DMS53 (cell line): Measurements from ENCODE around the gene MASP2.
"Not testable (repeated sequence)": the region's sequence is repeated elsewhere in the genome, so short reads cannot be mapped to it uniquely, and the experiment has no call there.

ENCODE experiments used
- DNase-seq: peaks from one replicate; lab custom pipeline; 2025; lab: John Stamatoyannopoulos, UW

Gene MASP2

DNA sequence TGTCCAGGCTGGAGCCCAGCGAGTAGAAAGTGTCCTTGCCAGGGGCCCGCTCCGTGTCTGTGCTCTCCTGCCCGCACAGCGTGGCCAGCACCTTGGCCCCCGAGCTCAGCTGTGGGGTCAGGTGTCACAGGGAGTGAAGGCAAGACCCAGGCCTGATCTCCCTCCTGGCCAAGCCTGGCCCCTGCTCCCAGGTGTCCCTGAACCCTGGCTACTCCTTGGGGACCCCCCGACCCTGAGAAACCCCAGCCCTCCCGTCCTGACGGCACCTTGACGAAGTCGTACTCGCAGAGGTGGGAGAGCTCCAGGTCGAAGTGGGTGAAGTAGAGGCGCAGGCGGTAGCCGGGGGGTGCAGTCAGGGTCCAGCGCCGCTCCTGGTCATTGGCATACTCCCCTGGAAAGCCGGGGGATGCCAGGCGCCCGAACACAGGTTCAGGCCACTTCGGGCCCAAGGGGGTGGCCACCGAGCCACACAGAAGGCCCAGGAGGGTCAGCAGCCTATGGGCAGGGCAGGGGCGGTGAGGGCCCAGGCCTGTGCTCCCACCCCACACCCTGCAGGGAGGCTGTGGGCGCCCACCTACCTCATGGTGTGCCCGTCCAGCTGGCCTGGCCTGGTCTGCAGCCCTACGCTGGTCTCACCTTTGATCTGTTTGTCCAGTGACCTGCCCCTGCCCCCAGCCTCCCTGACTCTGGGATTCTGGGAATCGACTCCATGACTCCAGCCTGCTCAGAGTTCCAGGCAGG, at the start of gene MASP2:
Gene MASP2, minus strand, starts transcription at position 615 of the 741 bp plus-strand sequence. Its CDS starts 32 bp downstream, at position 583.
- no peak for DNase-seq

DNA sequence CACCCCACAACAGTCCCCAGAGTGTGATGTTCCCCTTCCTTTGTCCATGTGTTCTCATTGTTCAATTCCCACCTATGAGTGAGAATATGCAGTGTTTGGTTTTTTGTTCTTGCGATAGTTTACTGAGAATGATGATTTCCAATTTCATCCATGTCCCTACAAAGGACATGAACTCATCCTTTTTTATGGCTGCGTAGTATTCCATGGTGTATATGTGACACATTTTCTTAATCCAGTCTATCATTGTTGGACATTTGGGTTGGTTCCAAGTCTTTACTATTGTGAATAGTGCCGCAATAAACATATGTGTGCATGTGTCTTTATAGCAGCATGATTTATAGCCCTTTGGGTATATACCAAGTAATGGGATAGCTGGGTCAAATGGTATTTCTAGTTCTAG, 36.7 kb upstream of the MASP2 start:
- DNase-seq: not testable (repeated sequence)

DNA sequence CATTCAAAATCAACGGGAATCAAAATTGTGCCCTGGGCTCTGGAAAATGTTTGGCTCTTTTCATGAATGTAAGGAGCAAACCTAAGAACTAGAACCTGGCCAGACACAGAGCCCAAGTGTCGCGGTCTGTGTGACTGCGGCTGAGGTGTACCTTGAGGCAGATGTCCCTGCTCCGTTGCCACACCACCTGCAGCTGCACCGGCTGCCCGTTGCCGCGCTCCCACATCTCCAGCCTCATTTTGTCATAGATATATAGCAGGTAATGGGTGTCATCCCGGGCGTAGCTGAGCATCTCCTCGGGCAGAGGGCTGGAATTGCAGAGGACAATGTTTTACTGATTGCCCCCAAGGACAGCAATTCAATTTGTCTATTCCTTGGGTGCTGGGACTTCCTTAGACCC, 33.9 kb upstream of the MASP2 start:
- no peak for DNase-seq

DNA sequence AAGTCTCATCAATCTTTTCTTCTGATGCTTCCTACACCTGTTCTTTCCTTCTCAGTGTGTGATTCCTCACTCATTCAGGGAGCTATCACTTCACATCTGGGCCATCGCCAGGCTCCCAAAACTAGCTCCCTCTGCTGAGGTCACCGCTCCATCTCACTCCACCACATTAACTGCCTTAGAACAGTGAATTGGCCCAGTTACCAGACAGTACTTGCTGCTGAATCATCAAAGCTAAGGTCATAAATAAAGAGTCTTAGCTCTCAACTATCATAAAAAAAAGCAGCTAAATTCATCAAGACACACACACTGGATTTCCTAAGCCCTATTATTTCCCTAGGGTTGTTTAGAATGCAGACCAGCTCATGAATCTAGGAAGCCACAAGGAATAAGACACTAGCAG, 31.6 kb upstream of the MASP2 start:
- DNase-seq: no peak

DNA sequence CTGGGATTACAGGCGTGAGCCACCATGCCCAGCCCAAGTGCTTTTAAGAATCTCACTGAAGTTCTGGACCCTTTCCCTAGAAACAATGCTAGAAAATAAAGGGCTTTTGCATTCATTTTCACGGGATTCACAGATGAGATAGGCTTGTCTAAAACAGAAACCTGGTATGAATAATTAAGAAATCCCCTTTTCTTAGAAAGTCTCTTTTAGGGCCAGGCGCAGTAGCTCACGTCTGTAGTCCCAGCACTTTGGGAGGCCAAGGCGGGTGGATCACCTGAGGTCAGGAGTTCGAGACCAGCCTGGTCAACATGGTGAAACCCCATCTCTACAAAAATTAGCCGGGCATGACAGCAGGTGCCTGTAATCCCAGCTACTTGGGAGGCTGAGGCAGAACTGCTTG, 26.4 kb upstream of the MASP2 start:
- DNase-seq: not testable (repeated sequence)

DNA sequence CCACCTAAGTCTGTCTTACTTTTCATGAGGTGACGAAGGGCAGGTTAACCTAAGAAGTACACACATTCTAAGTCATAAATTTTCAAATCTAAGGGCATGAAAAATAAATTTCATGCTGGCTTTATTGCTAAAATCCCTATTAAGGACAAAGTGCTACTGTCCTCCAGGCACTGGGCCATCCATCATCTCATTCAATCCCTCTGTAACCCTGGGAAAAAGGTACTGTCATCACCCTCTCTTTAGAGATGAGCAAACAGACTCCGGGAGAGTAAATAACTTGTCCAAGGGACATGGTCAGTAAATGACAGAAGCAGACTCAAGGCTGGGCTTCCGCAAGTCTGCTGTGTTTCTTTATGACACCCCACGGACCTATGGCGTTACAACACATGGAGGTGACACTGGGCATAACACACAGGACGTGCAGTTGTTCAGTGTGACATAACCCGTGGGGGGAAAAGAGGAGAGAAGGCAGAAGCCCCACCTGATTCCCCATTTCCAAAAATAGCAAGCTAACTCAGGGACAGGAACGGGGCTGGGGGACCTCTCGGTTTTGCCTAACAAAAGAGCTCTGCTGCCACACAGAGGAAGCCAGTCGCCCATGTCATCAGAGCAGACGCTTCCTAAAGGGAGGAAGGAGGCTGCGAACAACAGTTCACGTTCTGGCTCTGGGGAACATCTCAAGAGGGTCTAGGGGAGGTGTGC, 25.3 kb upstream of the MASP2 start:
- DNase-seq: peak; percentile 32

DNA sequence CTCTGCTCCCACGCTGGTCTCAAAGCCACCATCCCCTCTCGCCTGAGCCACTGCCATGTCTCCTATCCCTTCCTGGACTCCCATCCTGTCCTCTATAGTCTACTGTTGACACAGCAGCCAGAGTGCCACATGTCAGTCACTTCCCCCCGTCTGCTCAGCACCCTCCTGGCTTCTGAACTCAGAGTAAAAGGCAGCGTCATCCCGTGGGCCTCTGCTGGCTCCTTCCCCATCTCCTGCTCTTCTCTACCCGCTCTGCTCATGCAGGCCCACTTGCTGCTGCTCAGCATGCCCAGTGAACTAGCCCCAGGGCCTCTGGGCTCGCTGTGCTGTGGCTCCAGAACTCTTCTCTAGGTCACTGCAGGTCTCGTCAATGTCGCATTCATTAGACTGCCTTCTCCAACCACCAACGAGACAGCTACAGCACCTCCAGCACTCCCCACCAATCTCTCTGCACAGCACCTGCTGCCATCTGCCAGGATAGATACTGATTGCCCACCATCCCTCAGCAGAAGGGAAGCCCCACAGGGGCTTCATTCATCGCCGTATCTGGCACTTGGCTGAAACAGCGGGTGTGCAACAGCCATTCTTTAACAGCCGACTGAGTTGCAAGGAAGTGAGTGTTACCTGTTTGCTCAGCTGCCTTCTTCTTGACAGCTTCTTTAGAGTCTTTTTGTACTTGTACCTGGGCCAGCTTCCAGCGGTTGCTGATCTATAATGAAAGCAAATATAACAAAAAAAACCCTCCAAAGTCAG, 24.6 kb upstream of the MASP2 start:
- DNase-seq: peak; percentile 61

DNA sequence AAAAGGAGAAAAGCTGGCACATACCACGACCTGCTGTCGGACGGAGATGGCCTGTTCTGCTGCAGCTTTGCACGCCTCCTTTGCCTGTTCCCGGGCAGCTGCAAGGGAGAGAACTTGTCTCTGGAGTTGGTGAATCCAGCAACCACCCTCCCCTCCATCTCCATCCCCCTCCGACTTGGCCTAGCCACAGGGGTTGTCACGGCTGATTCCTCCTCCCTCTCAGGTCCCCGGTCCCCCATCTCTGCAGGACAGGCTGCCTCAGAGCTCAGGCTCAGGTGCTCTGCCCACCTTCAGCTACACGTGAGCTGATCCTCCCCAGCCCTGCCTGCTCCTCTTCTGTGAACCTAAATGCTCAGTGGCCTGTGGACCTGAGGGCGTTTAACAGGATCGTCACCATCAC, 23.8 kb upstream of the MASP2 start:
- no peak for DNase-seq

DNA sequence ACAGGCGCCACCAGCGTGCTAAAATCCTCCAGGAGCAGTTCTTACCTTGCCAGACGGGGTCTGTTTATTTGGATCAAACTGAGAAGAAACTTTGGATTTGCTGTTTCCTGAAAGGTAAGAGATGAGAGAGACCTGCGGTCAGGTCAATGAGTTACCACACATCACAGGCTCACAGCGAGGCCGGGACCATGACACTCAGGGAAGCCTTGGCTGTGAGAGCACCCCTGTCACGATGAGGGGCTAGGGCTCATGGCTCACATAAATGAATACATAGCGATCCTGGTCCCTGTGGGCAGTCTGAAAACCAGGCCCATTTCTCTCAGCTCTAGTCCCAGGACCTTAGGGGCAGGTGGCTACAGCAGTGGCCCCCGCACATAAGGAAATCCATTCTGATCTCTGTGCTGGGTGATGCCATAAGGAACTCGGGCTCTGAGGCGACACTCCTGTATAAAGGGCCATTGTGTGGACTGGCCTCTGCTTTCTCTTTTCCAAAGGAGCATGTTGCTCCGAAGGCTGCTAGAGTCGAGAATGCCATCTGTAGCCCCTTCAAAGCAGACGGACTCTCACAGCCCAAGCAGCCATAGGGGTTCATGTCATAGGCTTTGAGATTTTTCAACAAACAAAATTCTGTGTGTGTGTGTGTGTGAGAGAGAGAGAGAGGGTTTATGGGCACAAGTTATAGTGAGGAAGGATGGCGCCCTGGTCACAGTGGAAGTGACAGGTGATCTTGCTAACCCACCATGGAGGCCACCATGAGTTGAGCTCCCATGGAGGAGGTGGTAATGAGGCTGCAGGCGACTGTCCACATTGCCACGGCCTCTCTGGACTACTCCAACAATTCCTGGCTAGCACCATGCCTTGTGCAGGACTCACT, 21.8 kb upstream of the MASP2 start:
- no peak for DNase-seq

DNA sequence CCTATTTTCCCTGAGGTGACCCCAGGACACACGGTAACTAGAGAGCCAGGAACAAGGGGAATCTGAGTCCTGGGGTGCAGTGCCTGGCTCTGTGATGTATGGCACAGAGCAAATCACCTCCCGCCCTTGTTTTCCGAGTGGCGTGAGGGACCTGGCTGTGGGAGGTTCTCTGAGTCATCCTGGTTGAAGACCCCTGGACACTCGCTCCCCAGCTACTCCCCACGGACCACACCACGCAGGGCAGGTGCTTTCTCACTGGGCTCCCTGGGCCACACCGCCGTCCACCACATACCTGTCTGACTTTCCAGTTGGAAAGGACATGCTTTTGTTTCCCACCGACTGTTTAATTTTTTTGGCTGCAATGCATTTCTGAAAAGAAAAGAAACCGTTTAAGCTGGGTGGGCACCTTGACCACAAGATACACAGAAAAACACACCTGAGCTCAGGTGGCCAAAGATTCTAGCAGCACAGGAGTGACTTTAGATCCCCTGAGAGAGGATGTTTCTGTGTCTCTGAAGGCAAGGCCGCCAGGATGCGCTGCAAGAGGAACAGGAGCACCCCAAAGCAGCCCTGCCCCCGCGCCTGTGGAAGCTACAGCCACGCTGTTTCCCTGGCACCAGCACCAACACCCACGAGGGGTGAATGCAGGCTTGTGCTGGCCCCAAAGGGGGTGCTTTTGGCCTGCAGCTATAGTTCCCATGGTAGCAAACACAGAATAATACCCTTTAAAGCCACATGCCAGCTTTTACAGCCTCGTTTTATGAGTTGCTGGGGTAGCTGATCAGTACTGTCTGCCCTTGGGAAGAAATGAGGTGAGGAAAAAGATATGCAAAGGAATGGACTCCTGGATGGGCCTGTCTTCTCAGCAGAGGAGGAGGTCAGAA, 20.9 kb upstream of the MASP2 start:
- DNase-seq: no peak

DNA sequence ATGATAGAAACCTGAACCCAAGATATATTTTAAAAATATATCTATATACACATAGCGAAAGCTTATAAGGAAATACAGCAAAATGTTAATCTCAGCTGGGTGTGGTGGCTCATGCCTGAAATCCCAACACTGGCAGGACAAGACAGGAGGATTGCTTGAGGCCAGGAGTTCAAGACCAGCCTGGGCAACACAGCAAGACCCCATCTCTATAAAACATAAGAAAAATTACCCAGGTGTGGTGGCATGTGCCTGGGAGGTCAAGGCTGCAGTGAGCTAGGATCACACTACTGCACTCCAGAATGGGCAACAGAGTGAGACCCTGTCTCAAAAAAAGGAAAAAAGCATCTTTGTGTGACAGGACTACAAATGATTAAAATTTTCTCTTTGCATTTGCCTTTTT, 18.8 kb upstream of the MASP2 start:
- no peak for DNase-seq

DNA sequence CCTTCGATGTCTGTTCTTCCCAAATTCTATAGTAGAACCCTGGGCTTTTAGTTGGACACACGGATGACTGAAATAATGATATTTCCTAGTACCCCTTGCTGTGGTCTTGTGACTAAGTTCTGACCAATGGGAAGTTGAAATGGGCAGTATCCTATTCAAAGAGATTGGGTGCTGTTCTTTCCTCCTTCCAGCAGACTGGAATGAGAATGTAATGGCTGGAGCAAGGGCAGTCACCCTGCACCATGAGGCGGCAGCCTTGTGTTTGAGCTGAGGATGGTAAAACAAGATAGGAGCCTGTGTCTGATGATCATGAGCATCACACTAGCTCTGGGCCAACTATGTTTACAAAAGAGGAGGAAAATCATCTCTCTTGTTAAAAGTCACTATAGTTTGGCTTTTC, 17.9 kb upstream of the MASP2 start:
- DNase-seq: no peak

DNA sequence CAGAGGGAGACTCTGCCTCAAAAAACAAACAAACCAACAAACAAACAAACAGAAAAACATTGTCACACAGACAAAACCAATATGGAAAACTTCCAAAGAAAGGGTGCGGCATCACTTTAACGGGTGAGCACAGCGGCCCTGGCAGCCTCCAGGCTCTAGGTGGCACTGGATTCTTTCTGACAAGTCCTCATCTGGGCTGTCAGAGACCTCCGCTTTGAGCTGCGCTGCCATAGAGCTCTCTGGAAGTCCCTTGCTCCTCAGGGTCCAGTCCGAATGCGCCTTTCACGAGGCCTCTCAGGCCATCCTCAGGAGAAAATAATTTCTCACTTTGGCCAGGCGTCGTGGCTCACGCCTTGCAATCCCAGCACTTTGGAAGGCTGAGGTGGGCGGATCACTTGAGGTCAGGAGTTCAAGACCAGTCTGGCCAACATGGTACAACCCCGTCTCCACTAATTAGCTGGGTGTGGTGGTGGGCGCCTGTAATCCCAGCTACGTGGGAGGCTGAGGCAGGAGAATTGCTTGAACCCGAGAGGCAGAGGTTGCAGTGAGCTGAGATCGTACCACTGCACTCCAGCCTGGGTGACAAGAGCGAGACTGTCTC, 17.0 kb upstream of the MASP2 start:
- peak; percentile 45 for DNase-seq

DNA sequence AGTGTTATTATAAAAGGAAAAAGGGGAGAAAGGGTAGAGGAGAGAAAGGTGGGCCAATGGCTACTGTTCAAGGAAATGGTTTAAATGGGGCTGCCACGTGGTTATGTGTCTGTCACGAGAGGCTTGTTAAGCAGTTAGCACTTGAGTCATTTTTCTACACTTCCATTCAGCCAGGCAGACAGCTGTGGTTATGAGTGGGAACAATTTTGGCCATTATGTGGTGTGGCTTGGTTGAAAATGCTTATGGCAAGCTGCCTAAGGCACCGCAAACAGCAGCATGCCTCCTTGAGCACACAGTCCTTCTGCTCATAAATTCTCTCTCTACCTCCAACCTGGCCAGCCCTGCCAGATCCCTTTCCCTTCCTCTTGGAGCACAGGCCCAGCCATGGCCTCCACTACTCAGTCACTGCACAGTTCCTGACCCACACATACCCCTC, 15.9 kb upstream of the MASP2 start:
- peak; percentile 49 for DNase-seq

DNA sequence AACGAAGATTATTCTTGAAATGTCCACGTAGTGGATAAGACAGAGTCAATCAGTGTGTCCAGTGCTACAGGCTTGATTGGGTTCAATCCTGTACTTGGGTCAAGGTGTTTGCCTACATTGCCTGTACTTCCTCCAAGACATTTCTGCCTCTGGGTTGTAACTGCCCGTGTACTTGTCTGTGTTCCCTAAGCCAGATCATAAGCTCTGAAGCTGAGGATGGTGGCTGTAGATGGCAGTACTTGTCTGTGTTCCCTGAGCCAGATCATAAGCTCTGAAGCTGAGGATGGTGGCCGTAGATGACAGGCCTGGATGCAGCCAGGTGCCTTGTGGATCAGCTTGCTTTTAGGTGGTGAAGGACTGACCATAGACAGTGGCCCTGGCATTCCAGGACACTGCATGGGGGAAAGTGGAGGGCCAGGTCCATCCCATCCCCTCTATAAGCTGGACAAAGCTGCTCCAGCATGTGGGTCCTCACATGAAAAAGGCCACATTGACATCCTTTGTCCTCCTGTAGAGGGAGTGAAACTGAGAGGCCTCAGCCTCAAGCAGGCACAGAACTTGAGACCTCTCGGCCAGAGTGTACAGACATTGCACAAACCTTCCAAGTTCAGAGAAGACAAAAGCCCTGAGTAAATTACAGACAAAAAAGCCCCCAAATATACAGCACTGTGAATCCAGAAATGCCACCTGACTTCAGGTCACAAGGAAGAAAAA, 14.8 kb upstream of the MASP2 start:
- DNase-seq: peak; percentile 36

DNA sequence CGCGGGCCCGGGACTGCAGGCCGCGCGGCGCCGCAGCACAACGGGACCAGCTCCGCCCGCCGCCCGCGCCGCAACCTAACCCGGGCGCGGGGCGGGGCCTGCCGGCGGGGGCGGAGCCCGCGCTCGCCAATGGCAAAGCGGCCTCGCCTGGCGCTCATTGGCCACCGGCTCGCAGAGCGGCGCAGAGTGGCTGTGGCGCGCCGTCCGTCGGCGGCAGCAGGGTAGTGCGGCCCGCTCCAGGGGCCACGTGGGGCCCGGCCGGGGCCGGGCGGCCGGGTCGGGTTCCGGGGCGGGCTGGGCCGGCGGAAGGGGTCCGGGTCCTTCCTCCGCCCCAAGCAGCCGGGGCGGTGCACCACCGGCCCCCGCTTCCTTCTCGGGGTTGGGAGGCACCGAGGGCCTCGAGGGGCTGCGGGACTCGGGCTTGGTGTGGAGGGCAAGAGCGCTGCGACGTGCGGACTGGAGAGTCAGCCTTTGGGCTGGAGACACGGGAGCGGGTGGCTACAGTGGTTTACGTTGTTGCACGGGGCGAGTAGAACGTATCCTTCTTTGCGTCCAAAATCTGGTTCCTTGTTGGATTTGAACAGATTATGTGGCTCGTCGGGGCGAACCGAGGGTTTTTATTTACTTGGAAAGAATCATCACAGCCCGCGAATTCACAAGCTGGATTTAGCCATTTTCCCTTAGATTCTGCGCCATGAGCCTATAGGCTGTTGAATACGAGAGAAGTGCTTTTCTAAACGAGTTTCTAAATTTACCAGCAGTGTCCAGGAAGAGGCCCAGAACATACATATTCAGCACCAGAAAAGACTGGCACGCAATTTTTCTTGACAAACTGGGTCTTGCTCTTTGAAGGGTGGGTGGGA, 13.2 kb upstream of the MASP2 start, which contains the start of gene SRM:
Gene SRM, minus strand, starts transcription at position 51 of the 863 bp plus-strand sequence. CDS start 75 bp downstream, outside the sequence.
- peak; percentile 97 for DNase-seq

DNA sequence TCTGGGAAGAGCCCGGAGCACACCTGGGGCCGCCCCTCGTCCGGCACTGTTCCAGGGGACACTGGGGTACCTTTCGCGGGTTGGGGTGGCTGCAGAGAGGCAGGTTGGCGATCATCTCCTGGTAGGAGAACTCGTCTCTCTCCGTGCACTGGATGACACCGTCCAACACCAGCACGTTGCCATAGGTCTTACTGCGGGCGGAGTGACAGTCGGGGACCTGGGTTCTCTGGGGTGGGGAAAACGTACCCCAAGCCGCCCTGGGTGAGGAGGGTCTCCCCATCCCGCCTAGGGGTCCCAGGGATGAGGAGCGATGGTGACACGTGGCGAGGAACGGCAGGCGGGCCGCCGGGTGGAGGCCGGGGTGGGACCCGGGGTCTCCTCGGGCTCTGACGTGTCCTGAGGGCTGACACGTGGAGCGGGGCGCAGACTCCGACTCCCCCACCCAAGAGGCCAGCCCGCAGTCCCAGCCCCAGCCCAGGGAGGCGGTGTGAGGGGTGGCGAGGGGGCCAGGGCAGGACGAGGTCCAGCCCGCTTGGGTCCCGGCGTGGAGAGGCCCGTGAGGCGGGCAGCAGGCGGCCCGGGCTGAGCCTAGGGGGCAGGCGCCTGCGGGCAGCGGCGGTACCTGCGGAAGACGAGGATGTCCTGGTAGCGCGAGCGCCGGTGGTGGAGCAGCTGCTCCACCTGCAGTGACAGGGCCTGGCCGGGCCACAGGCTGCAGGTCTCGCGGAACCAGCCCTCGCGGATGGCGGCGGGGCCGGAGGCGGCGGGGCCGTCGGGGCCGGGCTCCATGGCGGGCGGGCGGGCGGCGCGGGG, 12.3 kb upstream of the MASP2 start:
- DNase-seq: peak; percentile 87
